HG03097 (cell line): ENCODE data around the gene PAPPA.

Source experiments
- ATAC-seq: cut with Tn5 transposase; IDR thresholded peaks from one replicate; pipeline ENCODE4 v1.9.1; 2021; ENCODE audit not compliant: unreplicated experiment, low FRiP score

Gene PAPPA

DNA sequence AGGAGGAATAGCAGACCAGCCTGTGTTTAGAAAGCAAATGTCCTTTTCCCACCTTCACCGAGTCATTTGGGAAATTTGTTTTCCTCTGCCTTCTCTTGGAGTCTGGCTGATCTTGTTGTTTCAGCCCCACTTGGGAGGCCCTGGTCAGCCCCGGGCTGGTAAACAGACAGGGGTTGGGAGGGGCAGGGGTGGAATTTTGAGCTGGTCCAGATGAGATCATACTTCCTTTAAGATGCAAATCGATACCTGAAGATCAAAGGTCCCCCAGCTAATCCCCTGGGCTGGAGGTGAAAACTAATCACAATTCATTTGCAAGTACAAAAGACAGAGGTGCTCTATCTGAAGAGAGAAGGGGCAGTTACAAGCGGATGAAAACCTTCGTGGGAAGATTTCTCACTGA is 118.4 kb downstream of the PAPPA start:
- ATAC-seq = no peak

DNA sequence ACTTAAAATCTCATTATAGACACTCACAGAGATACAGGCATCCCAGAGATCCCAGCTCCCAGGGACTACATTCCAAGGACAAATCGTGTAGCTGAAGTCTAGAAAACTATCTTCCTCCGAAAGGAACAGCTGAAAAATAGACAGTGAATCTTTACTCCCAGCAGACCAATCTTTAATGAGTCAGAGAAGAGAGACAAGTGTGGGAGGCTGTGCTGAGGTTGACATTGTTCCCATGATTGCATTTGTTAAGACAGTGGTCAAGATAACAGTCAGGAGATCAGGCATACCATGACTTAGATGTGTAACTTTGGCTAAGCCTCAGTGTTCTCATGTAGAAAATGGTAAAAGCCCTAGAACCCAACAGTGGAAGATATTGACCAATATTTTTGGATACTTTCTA is 120.7 kb downstream of the PAPPA start:
- ATAC-seq = no peak

DNA sequence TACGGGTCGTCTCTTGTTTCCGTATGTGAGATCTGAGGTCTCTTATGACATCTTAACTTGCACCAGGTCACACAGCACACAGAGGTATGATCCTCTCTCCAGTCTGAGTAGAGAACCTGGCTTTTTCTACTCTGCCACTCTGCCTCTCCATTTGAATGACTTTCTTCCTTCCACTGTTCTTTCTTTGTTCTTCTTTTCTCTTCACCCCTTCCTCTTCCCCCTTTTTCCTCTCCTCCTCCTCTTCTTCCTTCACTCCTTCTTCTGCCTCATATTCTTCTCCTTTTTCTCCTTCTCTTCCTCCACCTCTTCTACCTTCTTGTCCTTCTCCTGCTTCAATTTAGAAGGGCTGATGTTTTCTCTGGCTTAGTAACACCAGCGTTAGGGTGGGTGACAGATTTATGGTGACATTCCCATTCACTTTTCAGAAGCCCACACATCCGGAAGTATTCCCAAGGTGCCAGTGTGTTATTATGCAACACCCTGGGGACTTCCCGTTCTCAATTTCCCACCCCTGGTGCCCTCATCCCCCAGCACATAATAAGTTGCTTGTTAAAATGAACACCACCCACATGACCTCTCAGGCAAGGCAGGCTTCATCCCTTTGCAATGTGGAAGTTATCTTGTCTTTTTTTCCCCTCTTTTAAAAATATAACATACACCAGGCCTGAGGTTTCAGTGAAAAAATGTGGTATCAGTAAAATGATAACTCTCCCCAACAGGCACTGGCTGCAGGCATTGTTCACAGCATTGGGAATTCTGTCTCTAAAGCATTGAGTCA is 122.0 kb downstream of the PAPPA start:
- ATAC-seq = no peak

DNA sequence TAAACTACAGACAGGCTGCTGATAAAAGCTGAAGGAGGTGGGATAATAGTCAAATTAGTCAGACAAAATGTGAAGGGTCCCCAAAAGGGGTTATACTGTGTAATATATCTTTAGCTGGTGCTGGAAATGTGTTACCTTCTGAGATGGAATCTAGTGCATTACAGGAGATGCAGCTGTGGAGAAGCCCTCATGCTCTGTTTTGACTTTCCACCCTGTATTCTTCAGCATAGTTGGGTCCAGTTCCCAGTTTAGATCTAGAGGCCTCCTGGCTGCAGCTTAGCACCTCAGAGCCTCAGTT is 122.6 kb downstream of the PAPPA start:
- no peak for ATAC-seq

DNA sequence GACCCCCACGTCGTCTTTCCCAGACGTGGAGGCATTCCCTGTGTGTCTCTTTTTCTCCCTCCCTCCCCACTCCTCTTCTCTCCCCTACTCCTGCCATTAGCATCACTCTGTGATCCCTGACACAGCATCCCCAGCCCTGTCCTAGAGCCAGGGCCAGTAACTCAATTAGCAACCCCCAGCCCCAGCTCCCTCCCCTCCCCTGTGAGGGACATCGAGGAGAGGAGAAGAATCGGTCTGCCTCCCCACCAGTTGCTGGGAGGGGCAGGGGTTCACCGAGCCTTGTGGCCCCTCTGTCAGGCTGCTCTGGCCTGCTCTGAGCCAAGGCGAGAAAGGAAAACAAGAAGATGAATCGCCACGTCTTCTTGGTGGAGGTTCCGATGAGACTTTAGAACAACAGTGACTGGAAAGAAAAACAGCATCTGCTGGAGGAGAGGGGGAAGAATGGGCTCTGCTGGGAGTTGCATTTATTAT is 123.1 kb downstream of the PAPPA start:
- ATAC-seq = no peak

DNA sequence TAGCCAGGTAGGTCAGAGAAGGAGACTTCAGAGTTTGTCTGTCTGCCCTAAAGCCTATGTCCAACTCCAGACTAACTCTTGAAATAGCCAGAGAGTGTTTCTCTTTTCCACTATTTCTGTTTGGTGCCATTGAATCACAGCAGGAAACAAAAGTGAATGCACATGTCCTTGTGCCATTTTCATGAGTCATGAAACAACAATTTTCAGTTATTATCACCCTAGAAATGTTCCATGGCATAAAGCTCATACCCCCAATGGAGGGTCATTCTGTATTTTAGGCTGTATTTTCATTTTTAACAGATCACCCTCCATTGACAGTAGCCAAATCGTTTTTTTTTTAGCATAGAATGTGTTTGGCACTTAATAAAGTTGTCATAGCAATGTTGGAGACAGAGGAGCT is 124.7 kb downstream of the PAPPA start:
- no peak for ATAC-seq

DNA sequence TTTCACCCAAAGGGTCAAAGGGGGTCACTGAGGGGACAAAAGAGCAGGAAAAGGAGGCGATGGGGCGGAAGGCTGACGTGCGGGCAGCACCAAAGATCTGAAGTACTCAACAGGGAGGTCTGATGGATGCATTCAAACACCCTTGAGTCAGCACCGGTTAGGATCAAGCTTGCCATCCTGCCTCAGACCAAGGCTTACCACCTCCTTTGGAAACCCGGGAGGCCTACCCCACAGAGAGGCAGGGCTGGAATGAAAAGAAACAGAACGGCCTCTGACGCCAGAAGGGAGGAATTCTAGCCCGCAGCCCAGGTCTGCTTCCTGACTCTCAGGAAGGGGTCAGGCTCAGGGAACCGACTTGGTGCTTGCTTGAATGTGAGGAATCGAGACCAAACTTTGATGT is 125.6 kb downstream of the PAPPA start:
- no peak for ATAC-seq

DNA sequence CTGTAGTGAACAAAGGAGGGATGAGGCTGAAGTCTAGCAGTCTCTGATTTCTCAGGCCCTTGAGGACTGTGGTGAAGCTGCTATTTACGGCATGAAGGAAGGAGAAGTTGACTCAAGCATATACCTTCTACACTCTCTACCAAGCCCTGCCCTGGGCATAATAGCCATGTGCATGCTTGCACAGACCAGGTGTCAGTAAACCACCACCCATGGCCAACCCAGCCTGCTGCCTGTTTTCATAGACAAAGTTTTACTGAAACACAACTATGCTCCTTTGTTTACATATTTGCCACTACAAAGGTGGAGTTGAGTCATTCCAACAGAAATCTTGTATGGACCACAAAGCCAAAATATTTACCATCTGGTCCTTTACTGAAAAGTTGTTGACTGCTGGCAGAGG is 126.9 kb downstream of the PAPPA start:
- ATAC-seq = no peak

DNA sequence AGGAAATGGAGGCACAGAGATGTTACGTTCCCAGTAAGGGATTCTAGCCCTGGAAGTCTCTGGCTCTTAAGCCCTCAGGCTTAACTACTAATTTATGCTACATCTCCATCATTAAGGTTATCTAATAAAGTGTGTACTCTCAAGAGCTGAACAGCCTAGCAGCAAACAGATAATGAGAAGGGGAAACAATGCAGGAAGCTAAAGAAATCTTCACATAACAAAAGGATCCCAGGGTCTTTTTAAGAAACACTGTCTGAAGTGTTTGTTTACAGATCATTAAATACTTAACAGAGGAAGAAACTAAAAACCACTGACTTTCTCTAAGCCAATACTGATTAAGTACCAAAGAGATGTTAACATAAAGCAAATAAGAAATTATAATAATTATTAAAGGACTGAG is 129.0 kb downstream of the PAPPA start:
- ATAC-seq = no peak

DNA sequence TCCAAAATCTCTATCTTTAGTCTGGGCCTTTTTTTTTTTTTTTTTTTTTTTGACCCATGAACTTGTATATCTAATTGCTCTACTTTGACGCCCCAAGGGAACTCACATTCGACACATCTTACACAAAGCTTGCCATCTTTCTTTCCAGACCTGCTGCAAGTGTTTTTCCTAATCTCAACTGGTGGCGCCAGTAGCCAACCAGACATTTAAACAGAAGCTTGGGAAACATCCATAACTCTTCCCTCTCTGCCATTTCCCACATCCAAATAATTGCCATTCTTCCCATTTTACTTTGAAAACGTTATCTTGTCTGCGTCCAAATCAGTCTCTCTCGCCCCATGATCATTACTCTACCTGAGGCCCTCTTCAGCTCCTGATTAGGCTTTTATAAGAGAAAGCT is 130.9 kb downstream of the PAPPA start:
- ATAC-seq = no peak

DNA sequence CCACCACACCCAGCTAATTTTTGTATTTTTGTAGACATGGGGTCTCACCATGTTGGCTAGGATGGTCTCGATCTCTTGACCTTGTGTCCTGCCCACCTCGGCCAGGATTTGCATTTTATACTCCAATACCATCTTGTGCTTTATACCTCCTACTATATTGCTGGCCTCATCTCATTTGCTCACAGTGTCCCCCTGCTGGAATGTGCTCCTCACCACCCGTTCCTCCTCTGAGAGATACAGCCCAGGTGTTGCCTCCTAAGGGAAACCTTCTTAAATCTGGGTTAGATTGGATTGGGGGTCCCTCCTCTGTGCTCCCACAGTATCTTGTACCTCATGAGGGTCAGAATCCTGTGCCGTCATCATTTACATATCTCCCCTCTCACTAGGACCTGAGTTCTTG is 131.7 kb downstream of the PAPPA start:
- no peak for ATAC-seq

DNA sequence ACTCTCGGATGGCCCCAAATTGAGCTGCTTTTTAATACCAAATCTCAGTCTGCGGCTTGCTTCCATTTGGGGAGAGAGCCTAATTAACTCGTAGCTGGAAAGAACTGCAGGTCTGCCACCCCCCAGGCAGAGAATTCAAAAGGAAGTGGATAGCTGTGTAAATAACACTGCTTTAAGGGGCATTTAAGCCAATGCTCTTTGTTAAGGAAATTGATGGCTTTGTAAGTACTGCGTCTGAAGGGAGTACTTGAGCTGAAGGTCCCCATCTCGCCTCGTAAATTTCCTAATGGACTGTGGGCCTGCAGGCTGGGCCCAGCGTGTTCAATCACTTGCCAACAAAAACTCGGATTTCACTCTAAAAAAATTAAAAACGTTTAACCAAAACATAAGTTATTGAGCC is 132.7 kb downstream of the PAPPA start:
- no peak for ATAC-seq

DNA sequence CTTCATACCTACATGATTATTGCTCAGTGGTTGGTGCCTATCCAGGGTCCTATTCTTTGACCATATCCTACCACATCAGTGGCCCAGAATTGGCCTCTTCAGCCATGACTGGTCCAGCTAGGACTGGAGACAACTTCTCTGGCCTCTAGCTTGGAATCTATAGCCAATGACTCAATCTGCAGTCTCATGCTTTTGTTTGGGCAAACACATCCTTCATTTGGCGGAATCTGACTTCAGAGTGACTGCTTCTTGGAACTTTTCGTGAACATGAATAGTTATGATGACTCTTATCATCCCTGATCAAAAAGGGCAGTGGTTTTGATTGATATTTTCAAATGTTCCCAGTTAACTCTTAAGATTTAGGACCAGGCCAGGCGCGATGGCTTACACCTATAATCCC is 134.1 kb downstream of the PAPPA start:
- no peak for ATAC-seq

DNA sequence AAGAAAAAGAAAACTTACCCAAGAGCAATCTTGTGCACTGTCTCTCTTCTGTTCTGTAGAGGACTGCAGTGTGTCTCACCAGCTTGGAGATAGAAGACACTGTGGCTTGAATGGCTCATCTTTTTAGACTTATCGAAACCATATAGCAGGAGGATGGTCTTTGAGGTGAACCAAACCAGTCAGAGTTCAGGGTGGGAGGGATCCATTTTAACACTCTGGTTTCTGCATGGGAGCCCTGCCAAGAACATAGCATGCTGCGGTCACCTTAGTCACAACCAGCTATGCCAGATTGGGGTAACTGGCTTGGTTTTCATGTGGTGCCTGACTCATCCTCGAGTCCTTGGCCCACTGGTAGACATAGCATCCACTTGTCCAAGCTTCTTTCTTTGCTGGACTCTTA is 135.1 kb downstream of the PAPPA start:
- ATAC-seq = no peak

DNA sequence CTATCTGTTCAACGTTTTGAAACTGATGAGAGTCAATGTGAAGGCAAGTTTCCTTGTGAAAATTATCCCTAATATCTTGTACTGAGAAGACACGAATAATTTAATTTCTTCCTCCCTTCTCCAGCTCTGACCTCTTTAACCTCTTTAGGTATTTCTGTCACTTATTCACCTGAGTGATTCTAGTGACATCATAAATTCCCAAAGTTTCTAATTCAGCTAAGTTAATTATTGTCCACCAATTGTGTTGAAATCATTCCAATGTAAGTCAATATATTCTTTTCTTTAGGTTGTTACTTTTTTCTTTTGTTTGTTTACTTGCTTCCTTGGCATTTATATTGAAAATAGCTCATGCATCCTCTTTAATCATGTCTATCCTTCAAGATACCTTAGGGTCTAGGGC is 143.8 kb downstream of the PAPPA start:
- ATAC-seq = no peak

DNA sequence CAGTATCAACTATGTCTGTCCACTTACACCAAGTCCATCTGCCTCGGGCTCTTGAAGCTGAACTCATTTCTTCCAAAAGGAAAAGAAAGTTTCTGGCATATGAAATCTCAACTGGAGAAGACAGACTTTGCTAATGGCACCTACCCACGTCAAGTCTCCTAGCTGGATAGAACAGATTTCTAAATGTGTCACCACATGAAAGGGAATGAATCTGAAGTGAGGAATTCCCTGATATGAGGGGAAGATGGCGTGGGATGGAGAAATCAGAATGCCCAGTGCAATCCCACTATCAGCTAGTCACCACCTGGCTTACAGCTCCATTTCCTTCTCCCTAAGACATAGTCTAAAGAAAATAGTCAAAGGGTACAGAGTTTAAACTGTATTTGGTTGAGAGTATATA is 144.7 kb downstream of the PAPPA start:
- no peak for ATAC-seq

DNA sequence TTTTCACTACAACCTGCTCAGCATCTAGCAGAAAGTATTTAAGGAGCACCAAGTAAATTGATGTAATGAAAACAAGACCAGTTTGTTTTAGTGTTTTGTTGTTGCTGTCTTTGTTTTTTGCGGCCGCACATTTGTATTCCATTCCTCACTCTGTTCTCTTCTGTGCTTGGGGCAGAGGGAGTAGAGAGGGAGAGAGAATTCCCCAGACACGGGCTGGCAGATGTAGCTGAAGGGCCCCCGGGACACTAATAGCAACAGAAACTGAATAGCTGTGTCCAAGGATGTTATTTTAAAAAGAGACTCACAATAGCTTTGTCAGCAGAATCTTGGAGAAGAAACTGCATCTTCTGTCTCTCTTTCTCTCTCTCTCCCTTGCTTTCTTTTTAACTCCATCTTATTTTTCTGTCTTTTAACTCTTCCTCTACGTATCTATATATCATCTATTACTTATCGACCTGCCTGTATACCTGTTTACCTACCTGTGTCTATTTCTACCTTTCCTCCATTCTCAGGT is 145.3 kb downstream of the PAPPA start:
- no peak for ATAC-seq

DNA sequence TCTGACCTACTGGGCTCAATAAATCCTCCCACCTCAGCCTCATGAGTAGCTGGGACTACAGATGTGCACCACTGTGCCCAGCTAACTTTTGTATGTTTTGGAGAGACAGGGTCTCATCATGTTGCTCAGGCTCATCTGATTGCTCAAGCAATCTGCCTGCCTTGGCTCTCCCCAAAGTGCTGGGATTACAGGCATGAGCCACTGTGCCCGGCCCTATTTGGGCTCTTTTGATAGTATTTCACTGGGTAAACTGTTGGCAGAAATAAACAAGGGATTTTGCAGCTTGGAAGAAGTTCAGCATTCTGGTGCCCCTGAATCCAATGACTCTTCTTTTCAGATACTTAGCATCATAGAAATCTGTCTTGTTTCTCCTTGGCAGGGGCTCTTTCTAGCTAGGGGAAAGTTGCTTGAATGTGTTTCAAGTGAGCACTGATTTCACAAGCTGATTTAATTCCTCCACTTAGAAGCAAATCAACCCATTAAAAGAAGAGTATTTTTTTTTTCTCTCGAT is 146.8 kb downstream of the PAPPA start:
- ATAC-seq = no peak

DNA sequence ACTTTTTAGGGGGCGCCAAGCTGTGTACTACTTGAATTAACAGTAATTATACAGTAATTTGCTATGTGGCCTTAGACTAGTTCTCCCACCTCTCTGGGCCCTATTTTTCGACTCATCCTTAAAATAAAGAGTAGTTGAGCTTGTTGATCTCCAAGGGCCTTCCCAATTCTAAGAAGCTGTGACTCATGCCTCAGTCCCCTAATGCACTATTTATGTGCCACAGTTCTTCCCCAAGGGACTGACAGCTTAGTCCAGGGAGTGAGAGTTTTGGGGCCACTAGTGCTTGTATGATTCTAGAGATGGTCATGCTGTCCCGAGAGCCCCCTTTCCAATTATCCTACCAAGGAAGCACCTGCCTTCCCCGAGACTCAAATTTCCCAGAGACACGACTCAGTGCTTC is 149.7 kb downstream of the PAPPA start:
- ATAC-seq = no peak

DNA sequence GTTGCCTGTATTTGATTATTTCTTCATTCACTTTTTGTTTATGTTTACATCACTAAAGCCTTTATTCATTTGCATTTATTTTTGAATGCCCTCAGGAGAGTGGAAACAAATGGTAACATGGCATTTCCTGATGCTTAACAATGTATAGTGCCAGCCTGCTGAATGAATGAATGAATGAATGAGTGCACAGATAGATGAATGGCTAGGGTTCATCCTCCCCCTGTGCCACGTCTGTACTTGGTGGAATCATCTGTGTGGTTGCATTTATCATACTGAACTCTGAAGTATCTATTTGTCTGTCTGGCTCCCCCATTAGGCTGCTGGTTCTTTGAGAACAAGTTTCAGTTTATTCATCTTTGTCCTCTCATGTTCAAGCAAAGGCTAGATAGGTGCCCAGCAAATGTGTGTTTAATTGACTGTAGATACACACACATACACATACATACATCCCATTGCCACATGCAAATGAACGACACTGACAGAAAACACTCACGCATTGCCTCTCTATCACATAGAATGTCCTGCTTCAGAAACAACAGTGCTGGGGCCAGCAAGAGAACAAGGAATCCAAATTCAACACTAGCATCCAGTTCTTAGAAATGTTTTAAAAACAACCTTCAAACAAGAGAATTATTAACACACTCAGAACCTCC is 150.4 kb downstream of the PAPPA start:
- ATAC-seq = no peak

DNA sequence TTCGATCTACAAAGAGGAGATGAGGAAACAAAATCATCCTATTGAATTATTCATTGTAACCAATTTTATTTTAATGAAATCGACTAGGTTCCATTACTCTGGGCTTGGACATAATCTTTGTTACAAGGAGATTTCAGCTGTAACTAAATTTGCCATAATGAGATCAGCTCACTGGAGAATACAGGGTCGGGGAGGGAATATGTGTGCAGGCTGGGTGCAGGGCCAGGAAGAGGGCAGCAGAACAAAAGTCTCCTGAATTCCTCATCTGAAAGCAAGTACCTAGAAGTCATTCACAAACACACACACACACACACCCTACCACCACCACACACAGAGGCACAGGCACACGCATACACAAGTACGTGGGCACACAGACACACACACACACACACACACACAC is 151.2 kb downstream of the PAPPA start:
- ATAC-seq = no peak

DNA sequence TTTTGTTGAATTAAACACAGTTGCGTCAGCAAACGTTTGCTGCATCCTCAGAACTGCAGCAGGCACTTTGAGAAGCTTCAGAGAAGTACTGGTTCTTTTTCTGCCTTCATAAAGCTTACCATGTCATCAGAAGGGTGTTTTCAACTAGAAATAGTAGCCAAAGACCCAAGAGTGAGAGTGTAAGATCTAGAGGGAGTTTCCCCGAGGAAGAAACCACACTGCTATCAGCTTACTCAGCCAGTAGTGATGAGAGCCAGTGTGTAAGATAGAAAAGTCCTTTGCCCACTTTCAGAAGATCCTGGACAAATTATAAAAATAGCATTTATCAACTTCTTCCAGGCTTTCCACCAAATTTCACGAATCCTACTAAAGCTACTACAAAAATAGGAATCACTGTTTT is 154.5 kb downstream of the PAPPA start:
- no peak for ATAC-seq
